Measurements from ENCODE around the gene CHRNB1.

CHRNB1 gene

DNA sequence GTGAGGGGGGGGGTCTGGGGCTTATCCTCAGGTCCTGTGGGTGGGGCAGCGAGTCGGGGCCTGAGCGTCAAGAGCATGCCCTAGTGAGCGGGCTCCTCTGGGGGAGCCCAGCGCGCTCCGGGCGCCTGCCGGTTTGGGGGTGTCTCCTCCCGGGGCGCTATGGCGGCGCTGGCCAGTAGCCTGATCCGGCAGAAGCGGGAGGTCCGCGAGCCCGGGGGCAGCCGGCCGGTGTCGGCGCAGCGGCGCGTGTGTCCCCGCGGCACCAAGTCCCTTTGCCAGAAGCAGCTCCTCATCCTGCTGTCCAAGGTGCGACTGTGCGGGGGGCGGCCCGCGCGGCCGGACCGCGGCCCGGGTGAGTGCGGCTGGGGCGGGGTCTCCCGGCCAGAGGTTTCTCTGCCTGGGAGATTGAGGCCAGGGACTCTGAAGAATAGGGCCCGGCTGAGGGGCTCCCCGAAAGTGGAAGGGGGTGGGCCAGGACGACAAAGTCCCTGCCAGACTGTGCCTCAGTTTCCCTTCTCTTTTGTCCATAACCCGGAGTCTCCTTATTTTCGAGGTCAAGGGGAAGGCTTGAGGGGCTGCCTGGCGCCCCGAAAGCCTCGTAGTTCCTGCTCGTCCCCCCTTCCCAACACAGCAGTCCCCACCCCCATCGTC, 5.3 kb upstream of the CHRNB1 start, which contains the start of gene FGF11:
Gene FGF11, plus strand, starts transcription at position 51 of the 651 bp plus-strand sequence. Its CDS starts 109 bp downstream, at position 160.
- Histone ChIP-seq H2BK5ac (ENCODE audit: low read length) (peak within 1 kb of the TSS; percentile 83), H3K9ac (ENCODE audit: low read depth, low read length, poor library complexity) (peak within 1 kb of the TSS; percentile 96), H4K8ac (ENCODE audit: low read depth, low read length) (peak within 1 kb of the TSS; percentile 87), H2AFZ (ENCODE audit: low read length) (peak within 1 kb of the TSS; percentile 97), H3K4ac (ENCODE audit: low read length) (no peak within 1 kb of the TSS), H3K36me3 (replicated peaks in 1 of 2; ENCODE audit: control insufficient read depth in 2 of 2, insufficient read depth in 2 of 2, low read length in 2 of 2) (no peaks in the 10 kb centered on the region), H3K27me3 (ENCODE audit: control insufficient read depth in 3 of 3, insufficient read depth in 3 of 3, low read depth in 1 of 3, low read length in 3 of 3) (peaks cover 29 to 49% (median 44%) of the 10 kb centered on the region in 3 experiments), H2AK5ac (ENCODE audit: low read depth, low read length) (peak within 1 kb of the TSS; percentile 89), H2BK15ac (ENCODE audit: low read length) (peak within 1 kb of the TSS; percentile 95), H3K79me1 (ENCODE audit: low read depth, low read length) (no peaks in the 10 kb centered on the region), H3K4me3 (ENCODE audit: low read length in 2 of 2) (peak within 1 kb of the TSS; percentile 96 to 98), H3K27ac (replicated peaks; ENCODE audit: low read length) (no peak within 1 kb of the TSS), H3K9me3 (replicated peaks in 1 of 2; ENCODE audit: control insufficient read depth in 2 of 2, insufficient read depth in 1 of 2, low read depth in 1 of 2, low read length in 2 of 2) (peaks cover 0 to 4% of the 10 kb centered on the region in 2 donors), H4K91ac (ENCODE audit: low read depth, low read length, poor library complexity) (peak within 1 kb of the TSS; percentile 9), H2BK120ac (ENCODE audit: low read depth, low read length) (peak within 1 kb of the TSS; percentile 74), H2BK12ac (ENCODE audit: low read length) (peak within 1 kb of the TSS; percentile 16), H3K18ac (ENCODE audit: low read length) (peak within 1 kb of the TSS; percentile 100), H3K4me2 (ENCODE audit: insufficient read depth, low read length, poor library complexity, severe bottlenecking) (peak within 1 kb of the TSS; percentile 97), H3K23ac (ENCODE audit: low read depth, low read length, poor library complexity) (peak within 1 kb of the TSS; percentile 89), H3K14ac (ENCODE audit: low read length) (peak within 1 kb of the TSS; percentile 99), H3K4me1 (ENCODE audit: control insufficient read depth in 2 of 2, insufficient read depth in 1 of 2, low read depth in 1 of 2, low read length in 2 of 2) (peaks cover 26 to 31% of the 10 kb centered on the region in 2 donors)
- no peak for DNase-seq (ENCODE audit: low spot score)
- WGBS, 2 donors (ENCODE audit: extremely low coverage in 2 of 2, insufficient read length in 2 of 2, insufficient replicate concordance in 1 of 2): no CpG with 5 or more reads among the region's 50 CpGs

DNA sequence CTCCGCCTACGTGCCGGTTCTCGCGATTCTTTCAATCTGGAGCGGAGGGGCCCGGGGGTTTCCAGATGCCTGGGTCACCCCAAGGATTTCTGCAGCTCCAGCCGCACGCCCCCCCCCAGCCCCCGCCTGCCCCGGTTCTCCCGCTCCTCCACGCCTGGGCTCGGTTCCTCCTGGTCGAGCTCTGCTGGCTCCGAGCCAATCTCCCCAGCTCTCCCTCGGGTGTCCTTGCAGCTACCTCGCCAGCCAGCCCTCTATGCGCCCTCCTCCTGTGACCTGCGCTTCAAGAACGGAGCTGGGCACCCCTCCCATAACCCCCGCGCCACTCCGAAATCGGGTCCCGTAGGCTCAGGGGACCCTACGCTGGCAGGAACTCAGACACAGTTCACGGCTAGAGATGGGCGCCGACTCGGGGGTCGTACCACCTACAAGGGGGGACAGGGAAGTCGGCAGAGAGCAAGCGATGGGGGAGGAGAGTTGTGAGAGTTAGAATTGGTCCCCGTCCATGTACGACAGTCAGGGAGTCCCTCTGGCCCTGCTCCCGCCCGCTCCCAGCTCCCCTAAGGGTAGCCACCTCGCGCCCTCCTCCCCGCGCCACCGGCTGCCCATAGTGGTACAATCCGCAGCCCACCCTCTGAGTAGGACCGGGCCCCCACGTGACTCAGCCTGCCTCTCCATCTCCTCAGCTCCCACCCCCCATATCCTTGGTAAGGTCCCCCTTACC, 4.6 kb upstream of the CHRNB1 start:
- H3K4me2 ChIP-seq (ENCODE audit: insufficient read depth, low read length, poor library complexity, severe bottlenecking): peak overlapping the region; percentile 97
- peak overlapping the region; percentile 96 for H3K9ac ChIP-seq (ENCODE audit: low read depth, low read length, poor library complexity)
- H3K79me1 ChIP-seq (ENCODE audit: low read depth, low read length): no peaks in the 10 kb centered on the region
- peak overlapping the region; percentile 88 for H2BK120ac ChIP-seq (ENCODE audit: low read depth, low read length)
- H3K18ac ChIP-seq (ENCODE audit: low read length): peak overlapping the region; percentile 100
- peak overlapping the region; percentile 9 for H4K91ac ChIP-seq (ENCODE audit: low read depth, low read length, poor library complexity)
- no peaks in the 10 kb centered on the region for H3K36me3 ChIP-seq (replicated peaks in 1 of 2; ENCODE audit: control insufficient read depth in 2 of 2, insufficient read depth in 2 of 2, low read length in 2 of 2)
- H3K14ac ChIP-seq (ENCODE audit: low read length): peak overlapping the region; percentile 87
- peak overlapping the region; percentile 96 to 98 for H3K4me3 ChIP-seq (ENCODE audit: low read length in 2 of 2)
- H3K27me3 ChIP-seq (ENCODE audit: control insufficient read depth in 3 of 3, insufficient read depth in 3 of 3, low read depth in 1 of 3, low read length in 3 of 3): peaks cover 29 to 49% (median 43%) of the 10 kb centered on the region in 3 experiments
- peak overlapping the region; percentile 87 for H4K8ac ChIP-seq (ENCODE audit: low read depth, low read length)
- H2BK15ac ChIP-seq (ENCODE audit: low read length): peak overlapping the region; percentile 83
- no peak overlapping the region for H3K27ac ChIP-seq (replicated peaks; ENCODE audit: low read length)
- H3K23ac ChIP-seq (ENCODE audit: low read depth, low read length, poor library complexity): peak overlapping the region; percentile 75
- H2AFZ ChIP-seq (ENCODE audit: low read length): peak overlapping the region; percentile 97
- peak; percentile 58 for DNase-seq (ENCODE audit: low spot score)
- H2BK5ac ChIP-seq (ENCODE audit: low read length): peak overlapping the region; percentile 83
- peak overlapping the region; percentile 89 for H2AK5ac ChIP-seq (ENCODE audit: low read depth, low read length)
- no CpG with 5 or more reads among the region's 46 CpGs for WGBS, 2 donors (ENCODE audit: extremely low coverage in 2 of 2, insufficient read length in 2 of 2, insufficient replicate concordance in 1 of 2)
- H2BK12ac ChIP-seq (ENCODE audit: low read length): peak overlapping the region; percentile 69
- H3K9me3 ChIP-seq (replicated peaks in 1 of 2; ENCODE audit: control insufficient read depth in 2 of 2, insufficient read depth in 1 of 2, low read depth in 1 of 2, low read length in 2 of 2): peaks cover 0 to 4% of the 10 kb centered on the region in 2 donors
- H3K4ac ChIP-seq (ENCODE audit: low read length): peak overlapping the region; percentile 42
- peaks cover 27 to 34% of the 10 kb centered on the region in 2 donors for H3K4me1 ChIP-seq (ENCODE audit: control insufficient read depth in 2 of 2, insufficient read depth in 1 of 2, low read depth in 1 of 2, low read length in 2 of 2)

DNA sequence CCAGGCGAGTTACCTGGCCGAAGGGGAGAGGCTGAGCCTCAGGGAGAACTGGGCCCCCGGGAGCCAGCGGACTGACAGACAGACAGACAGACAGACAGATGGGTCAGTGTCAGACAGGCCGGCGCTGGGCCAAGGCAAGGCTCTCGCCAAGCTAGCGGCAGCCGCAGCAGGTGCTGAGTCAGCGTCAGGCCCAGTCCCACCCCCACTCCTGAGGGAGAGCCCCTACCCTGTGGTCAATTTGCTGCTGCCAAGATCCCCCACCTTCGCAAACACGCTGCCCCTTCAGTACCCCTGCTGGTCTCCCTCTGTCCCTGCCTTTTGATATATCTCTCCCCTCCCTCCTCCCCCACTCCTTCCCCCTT, 4.0 kb upstream of the CHRNB1 start:
- WGBS, 2 donors (ENCODE audit: extremely low coverage in 2 of 2, insufficient read length in 2 of 2, insufficient replicate concordance in 1 of 2): no CpG with 5 or more reads among the region's 12 CpGs
- peak overlapping the region; percentile 89 for H2AK5ac ChIP-seq (ENCODE audit: low read depth, low read length)
- H3K27me3 ChIP-seq (ENCODE audit: control insufficient read depth in 3 of 3, insufficient read depth in 3 of 3, low read depth in 1 of 3, low read length in 3 of 3): peaks cover 26 to 43% (median 38%) of the 10 kb centered on the region in 3 experiments
- peak overlapping the region; percentile 96 to 98 for H3K4me3 ChIP-seq (ENCODE audit: low read length in 2 of 2)
- no peak overlapping the region for H2BK5ac ChIP-seq (ENCODE audit: low read length)
- H3K18ac ChIP-seq (ENCODE audit: low read length): peak overlapping the region; percentile 96
- H3K36me3 ChIP-seq (replicated peaks in 1 of 2; ENCODE audit: control insufficient read depth in 2 of 2, insufficient read depth in 2 of 2, low read length in 2 of 2): no peaks in the 10 kb centered on the region
- no peaks in the 10 kb centered on the region for H3K79me1 ChIP-seq (ENCODE audit: low read depth, low read length)
- peak overlapping the region; percentile 42 for H3K4ac ChIP-seq (ENCODE audit: low read length)
- H3K9me3 ChIP-seq (replicated peaks in 1 of 2; ENCODE audit: control insufficient read depth in 2 of 2, insufficient read depth in 1 of 2, low read depth in 1 of 2, low read length in 2 of 2): peaks cover 0 to 4% of the 10 kb centered on the region in 2 donors
- peak overlapping the region; percentile 75 for H3K23ac ChIP-seq (ENCODE audit: low read depth, low read length, poor library complexity)
- no peak for DNase-seq (ENCODE audit: low spot score)
- peak overlapping the region; percentile 97 for H2AFZ ChIP-seq (ENCODE audit: low read length)
- H3K4me2 ChIP-seq (ENCODE audit: insufficient read depth, low read length, poor library complexity, severe bottlenecking): peak overlapping the region; percentile 97
- H4K8ac ChIP-seq (ENCODE audit: low read depth, low read length): no peak overlapping the region
- no peak overlapping the region for H3K27ac ChIP-seq (replicated peaks; ENCODE audit: low read length)
- H2BK120ac ChIP-seq (ENCODE audit: low read depth, low read length): peak overlapping the region; percentile 88
- H4K91ac ChIP-seq (ENCODE audit: low read depth, low read length, poor library complexity): no peak overlapping the region
- peak overlapping the region; percentile 96 for H3K9ac ChIP-seq (ENCODE audit: low read depth, low read length, poor library complexity)
- peaks cover 25 to 34% of the 10 kb centered on the region in 2 donors for H3K4me1 ChIP-seq (ENCODE audit: control insufficient read depth in 2 of 2, insufficient read depth in 1 of 2, low read depth in 1 of 2, low read length in 2 of 2)
- H3K14ac ChIP-seq (ENCODE audit: low read length): peak overlapping the region; percentile 58
- peak overlapping the region; percentile 69 for H2BK12ac ChIP-seq (ENCODE audit: low read length)
- no peak overlapping the region for H2BK15ac ChIP-seq (ENCODE audit: low read length)

DNA sequence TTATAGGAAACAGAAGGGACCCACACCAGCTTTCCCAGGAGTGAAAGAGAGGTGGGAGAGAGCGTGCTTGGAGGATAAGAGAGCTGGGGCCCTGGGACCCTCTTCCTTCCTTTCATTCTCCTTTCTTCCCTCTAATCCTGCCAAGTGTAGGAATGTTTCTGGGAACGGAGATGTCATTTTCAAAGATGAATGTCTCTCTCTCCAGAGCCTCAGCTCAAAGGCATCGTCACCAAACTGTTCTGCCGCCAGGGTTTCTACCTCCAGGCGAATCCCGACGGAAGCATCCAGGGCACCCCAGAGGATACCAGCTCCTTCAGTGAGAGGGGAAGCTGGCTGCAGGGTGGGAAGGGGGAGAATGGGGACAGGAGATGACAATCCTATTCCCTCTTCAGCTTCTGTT, 3.6 kb upstream of the CHRNB1 start:
- H3K79me1 ChIP-seq (ENCODE audit: low read depth, low read length): no peaks in the 10 kb centered on the region
- no peak overlapping the region for H2BK15ac ChIP-seq (ENCODE audit: low read length)
- H3K36me3 ChIP-seq (replicated peaks in 1 of 2; ENCODE audit: control insufficient read depth in 2 of 2, insufficient read depth in 2 of 2, low read length in 2 of 2): no peaks in the 10 kb centered on the region
- peaks cover 0 to 3% of the 10 kb centered on the region in 2 donors for H3K9me3 ChIP-seq (replicated peaks in 1 of 2; ENCODE audit: control insufficient read depth in 2 of 2, insufficient read depth in 1 of 2, low read depth in 1 of 2, low read length in 2 of 2)
- H3K4ac ChIP-seq (ENCODE audit: low read length): no peak overlapping the region
- H4K91ac ChIP-seq (ENCODE audit: low read depth, low read length, poor library complexity): no peak overlapping the region
- peaks cover 21 to 39% (median 33%) of the 10 kb centered on the region in 3 experiments for H3K27me3 ChIP-seq (ENCODE audit: control insufficient read depth in 3 of 3, insufficient read depth in 3 of 3, low read depth in 1 of 3, low read length in 3 of 3)
- peak overlapping the region; percentile 97 for H2AFZ ChIP-seq (ENCODE audit: low read length)
- no peak overlapping the region for H2BK5ac ChIP-seq (ENCODE audit: low read length)
- no peak overlapping the region for H2BK120ac ChIP-seq (ENCODE audit: low read depth, low read length)
- H3K4me1 ChIP-seq (ENCODE audit: control insufficient read depth in 2 of 2, insufficient read depth in 1 of 2, low read depth in 1 of 2, low read length in 2 of 2): peaks cover 24 to 38% of the 10 kb centered on the region in 2 donors
- H3K27ac ChIP-seq (replicated peaks; ENCODE audit: low read length): no peak overlapping the region
- no peak overlapping the region for H3K18ac ChIP-seq (ENCODE audit: low read length)
- no peak for DNase-seq (ENCODE audit: low spot score)
- no peak overlapping the region for H3K23ac ChIP-seq (ENCODE audit: low read depth, low read length, poor library complexity)
- no peak overlapping the region for H3K9ac ChIP-seq (ENCODE audit: low read depth, low read length, poor library complexity)
- peak overlapping the region; percentile 97 for H3K4me2 ChIP-seq (ENCODE audit: insufficient read depth, low read length, poor library complexity, severe bottlenecking)
- no peak overlapping the region for H2BK12ac ChIP-seq (ENCODE audit: low read length)
- no peak overlapping the region for H2AK5ac ChIP-seq (ENCODE audit: low read depth, low read length)
- peak overlapping the region in 1 of 2 donors; percentile 96 for H3K4me3 ChIP-seq (ENCODE audit: low read length in 2 of 2)
- no CpG with 5 or more reads among the region's 7 CpGs for WGBS, 2 donors (ENCODE audit: extremely low coverage in 2 of 2, insufficient read length in 2 of 2, insufficient replicate concordance in 1 of 2)
- no peak overlapping the region for H4K8ac ChIP-seq (ENCODE audit: low read depth, low read length)
- no peak overlapping the region for H3K14ac ChIP-seq (ENCODE audit: low read length)
